Activated gamma-delta T cell (primary cell): Measurements from ENCODE around the gene LIAS.
"Not testable (repeated sequence)": the region's sequence is repeated elsewhere in the genome, so short reads cannot be mapped to it uniquely, and the experiment has no call there.

Source experiments
- DNase-seq: peaks from one replicate; lab custom pipeline; 2025; lab: John Stamatoyannopoulos, UW
- total RNA-seq, 2 donors: gene quantifications; one replicate each; lab custom pipeline; 2026; lab: John Stamatoyannopoulos, UW

The LIAS gene
- total RNA-seq, result 29.1 to 31.3 reads per million in 2 donors

GRCh38 chr4:39458505-39459300, at the start of gene LIAS, which contains the start of gene RPL9:
Gene LIAS, plus strand, starts transcription at chr4:39459056. Its CDS starts 62 bp downstream, at chr4:39459118.
Gene RPL9, minus strand, starts transcription at chr4:39458922. Its CDS starts 483 bp downstream, at chr4:39458439.
- peak; percentile 64 for DNase-seq

- DNase-seq, result no peak
Measured at GRCh38 chr4:39410415-39410814, 48.4 kb upstream of the LIAS start.

- DNase-seq, result not testable (repeated sequence)
Measured at GRCh38 chr4:39411561-39411960, 47.3 kb upstream of the LIAS start.

GRCh38 chr4:39415678-39416283, 43.1 kb upstream of the LIAS start:
- DNase-seq, result no peak

GRCh38 chr4:39422247-39422646, 36.6 kb upstream of the LIAS start:
- DNase-seq, result no peak

GRCh38 chr4:39425297-39425696, 33.6 kb upstream of the LIAS start:
- not testable (repeated sequence) for DNase-seq

- DNase-seq, result no peak
Measured at GRCh38 chr4:39426728-39427127, 32.1 kb upstream of the LIAS start.

- DNase-seq, result no peak
Measured at GRCh38 chr4:39427520-39428114, 31.2 kb upstream of the LIAS start.

GRCh38 chr4:39429476-39430334, 29.2 kb upstream of the LIAS start:
- no peak for DNase-seq

- DNase-seq, result no peak
Measured at GRCh38 chr4:39433878-39434492, 24.9 kb upstream of the LIAS start.

- DNase-seq, result no peak
Measured at GRCh38 chr4:39435659-39436563, 22.9 kb upstream of the LIAS start.

- no peak for DNase-seq
Measured at GRCh38 chr4:39441593-39441992, 17.3 kb upstream of the LIAS start.

- no peak for DNase-seq
Measured at GRCh38 chr4:39442998-39443397, 15.9 kb upstream of the LIAS start.

- DNase-seq, result no peak
Measured at GRCh38 chr4:39446483-39446841, 12.4 kb upstream of the LIAS start.

GRCh38 chr4:39446842-39447573, 11.8 kb upstream of the LIAS start:
- peak; percentile 30 for DNase-seq

GRCh38 chr4:39450618-39451017, 8.2 kb upstream of the LIAS start:
- no peak for DNase-seq

GRCh38 chr4:39451423-39452023, 7.3 kb upstream of the LIAS start:
- DNase-seq, result no peak

GRCh38 chr4:39452153-39452859, 6.5 kb upstream of the LIAS start:
- DNase-seq, result no peak
